Mucosa of descending colon (tissue), 3 donors: ENCODE data around the gene CPNE5. TPM values are rescaled to one million over a fixed set of nuclear protein-coding genes. Genes with fewer than 3 reads are reported as not detected.

Experiments used
- ATAC-seq: fragments of 200-7000 bp; cut with Tn5 transposase; one replicate; pipeline ENCODE4 v1.9.1; 2020; ENCODE audit warnings: mild to moderate bottlenecking, moderate library complexity
- DNase-seq, 3 donors: peaks; one replicate each; pipeline ENCODE4 v3.0.0-alpha.2; 2020
- H3K36me3 ChIP-seq: fragments of 200-600 bp; one replicate; pipeline ENCODE4 v1.8.0; 2021; ENCODE audit warnings: low read depth, mild to moderate bottlenecking
- H3K4me1 ChIP-seq: fragments of 200-600 bp; one replicate; pipeline ENCODE4 v1.8.0; 2021; ENCODE audit warnings: low read depth, mild to moderate bottlenecking
- H3K4me3 ChIP-seq: fragments of 200-600 bp; one replicate; pipeline ENCODE4 v1.8.0; 2021; ENCODE audit warnings: mild to moderate bottlenecking
- H3K9me3 ChIP-seq: fragments of 200-600 bp; one replicate; pipeline ENCODE4 v1.8.0; 2021; ENCODE audit warnings: mild to moderate bottlenecking
- CTCF ChIP-seq: fragments of 200-600 bp; IDR thresholded peaks from one replicate; pipeline ENCODE4 v1.8.0; 2022; ENCODE audit warnings: antibody characterized with exemption, mild to moderate bottlenecking
- intact Hi-C, 2 donors: fragments of 100-400 bp; cut with DNase I in 1 of 2; cut with micrococcal nuclease in 1 of 2; formaldehyde crosslinking; loops; one replicate each; pipeline versions ENCODE4 v1.11.0 to v1.11.1; 2022; cut with DNase I, micrococcal nuclease
- total RNA-seq, 3 donors: library from RNA; stranded (reverse); fragmentation: NEBNext Ultra II Directional in 2 of 3; extraction: Animal tissue kit (Norgen Biotek cat#: 25700) in 2 of 3; gene quantifications; one replicate each; pipeline versions ENCODE4 v1.2.1 to v1.2.4, GENCODE V29; 2021 to 2023
- donor health status: DM: no; HTN: no; CAD: no; lungs with moderate emphysema.
- donor health status: DM: no; HTN: no; CAD: no.
- donor health status: DM: no; HTN: yes; CAD: no.

Gene CPNE5
- total RNA-seq, 3 donors from 2014 or later, result 4.7 to 15.2 (median 6.1) TPM

- no peak for DNase-seq
- no peaks in the 10 kb centered on the region for H3K9me3 ChIP-seq
- H3K4me3 ChIP-seq, result no peak overlapping the region
- no peak for ATAC-seq
- no peaks in the 10 kb centered on the region for H3K36me3 ChIP-seq
- no peak for TF ChIP-seq CTCF
- intact Hi-C loops, result no loop called here
- H3K4me1 ChIP-seq, result peaks cover 9% of the 10 kb centered on the region
Measured at GRCh38 chr6:36825994-36826393, 13.2 kb downstream of the CPNE5 start.

GRCh38 chr6:36825452-36825851, 13.8 kb downstream of the CPNE5 start:
- TF ChIP-seq CTCF, result no peak
- ATAC-seq (no peak), DNase-seq (no peak)
- intact Hi-C loops, result no loop called here
- Histone ChIP-seq H3K36me3 (no peaks in the 10 kb centered on the region), H3K4me3 (no peak overlapping the region), H3K9me3 (no peaks in the 10 kb centered on the region), H3K4me1 (peaks cover 5% of the 10 kb centered on the region)

DNA sequence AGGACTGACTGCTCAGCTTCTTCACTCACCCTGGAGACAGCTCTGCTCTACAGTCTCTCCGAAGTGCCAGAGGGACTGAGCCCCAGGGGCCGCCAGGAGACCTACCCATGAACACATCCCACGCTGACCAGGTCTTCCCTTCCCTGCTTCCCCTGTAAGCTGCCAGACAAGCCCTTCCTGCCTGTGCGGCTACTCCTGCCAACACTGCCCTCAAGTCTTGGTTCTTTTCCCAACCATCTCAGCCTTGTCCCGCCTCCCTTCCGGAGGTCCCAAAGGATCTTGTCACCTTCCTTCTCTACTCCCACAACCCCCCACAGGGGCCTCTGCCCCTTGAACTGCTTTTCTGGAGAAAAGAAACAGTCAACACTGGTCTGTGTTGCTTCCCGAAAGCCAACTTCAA, 15.0 kb downstream of the CPNE5 start:
- ATAC-seq (no peak), DNase-seq (no peak)
- no peaks in the 10 kb centered on the region for H3K4me1 ChIP-seq
- H3K36me3 ChIP-seq, result no peaks in the 10 kb centered on the region
- intact Hi-C loops, result no loop called here
- no peaks in the 10 kb centered on the region for H3K9me3 ChIP-seq
- TF ChIP-seq CTCF, result no peak
- H3K4me3 ChIP-seq, result no peak overlapping the region

DNA sequence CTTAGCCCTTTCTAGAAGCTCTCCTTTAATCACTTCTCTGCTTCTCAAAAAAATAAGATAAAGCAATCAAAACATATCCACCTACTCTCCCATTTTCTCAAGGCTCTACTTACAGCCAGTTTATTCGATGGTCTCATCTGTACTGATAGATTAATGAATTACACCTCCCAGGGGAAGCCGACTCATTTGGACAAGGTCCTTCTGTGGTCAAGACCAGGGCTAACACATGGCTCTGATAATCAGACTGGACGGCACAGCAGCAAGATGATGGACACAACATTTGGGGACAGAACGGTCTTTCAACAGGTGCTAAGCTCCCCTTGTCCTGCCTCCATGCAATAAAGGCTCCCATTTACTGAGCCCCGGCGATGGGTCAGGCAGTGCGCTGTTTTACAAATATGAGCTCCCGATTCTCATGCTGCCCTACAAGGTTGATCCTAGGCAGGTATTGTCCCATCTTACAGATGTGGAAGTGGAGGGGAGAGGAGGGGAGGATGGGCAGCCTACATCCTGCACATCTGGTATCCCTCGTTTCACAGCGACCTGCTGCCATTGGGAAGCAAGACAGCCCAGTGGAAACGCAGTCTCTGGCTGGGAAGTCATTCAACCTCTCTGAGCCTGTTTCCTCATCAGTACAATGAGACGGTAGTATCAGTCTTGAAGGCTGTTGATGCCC, 15.7 kb downstream of the CPNE5 start:
- H3K4me1 ChIP-seq, result no peaks in the 10 kb centered on the region
- intact Hi-C loops, result no loop called here
- no peaks in the 10 kb centered on the region for H3K9me3 ChIP-seq
- no peak for TF ChIP-seq CTCF
- DNase-seq (no peak), ATAC-seq (no peak)
- H3K4me3 ChIP-seq, result no peak overlapping the region
- no peaks in the 10 kb centered on the region for H3K36me3 ChIP-seq

DNA sequence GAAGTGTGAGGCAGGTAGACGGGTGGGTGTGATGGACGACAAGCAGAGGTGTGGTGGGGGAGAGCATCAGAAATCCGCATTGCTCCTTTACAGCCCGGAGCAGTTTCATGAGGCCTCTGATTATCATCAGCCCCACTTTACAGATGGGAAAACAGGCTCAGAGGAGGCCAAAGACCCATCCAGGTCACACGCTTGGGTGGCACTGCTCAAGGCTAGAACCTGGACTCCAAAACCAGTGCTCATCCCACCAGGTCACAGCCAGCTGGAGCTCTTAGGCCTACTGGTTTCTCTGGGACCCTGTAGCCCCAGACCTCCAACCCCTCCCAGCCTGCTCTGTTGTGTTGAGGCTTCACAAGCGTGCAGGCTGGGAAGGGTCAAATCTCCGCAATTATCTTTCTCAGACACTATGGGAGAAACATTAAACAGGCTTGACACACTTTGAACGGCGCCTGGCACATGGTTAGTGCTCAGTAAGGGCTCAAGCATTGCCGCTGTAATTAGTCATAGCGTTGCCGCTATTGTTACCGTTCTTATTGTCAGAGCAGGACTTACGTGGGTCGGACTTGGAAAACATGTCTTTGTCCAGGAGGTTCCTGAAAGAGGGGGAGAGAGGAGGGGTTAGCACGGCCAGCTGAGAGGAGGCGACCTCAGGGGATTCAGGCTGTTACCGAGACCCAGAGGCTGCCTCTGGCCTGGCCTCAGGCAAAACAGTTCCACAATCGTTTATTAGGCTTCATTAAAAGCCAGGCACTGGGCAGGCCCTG, 16.6 kb downstream of the CPNE5 start:
- Histone ChIP-seq H3K4me1 (no peaks in the 10 kb centered on the region), H3K9me3 (no peaks in the 10 kb centered on the region), H3K4me3 (no peak overlapping the region), H3K36me3 (no peaks in the 10 kb centered on the region)
- no peak for TF ChIP-seq CTCF
- DNase-seq, result no peak
- ATAC-seq, result no peak
- intact Hi-C loops, result no loop called here
